SK-N-SH treated with all-trans-retinoic acid at 6 μM for 48 hours (cell line): ENCODE results near the gene CLIC5.

ENCODE experiments used
- ATAC-seq: fragments of 200-7000 bp; cut with Tn5 transposase; 3 replicates; pipeline ENCODE4 v1.9.1; 2020; ENCODE audit warnings: mild to moderate bottlenecking, moderate library complexity
- ARNTL ChIP-seq: fragments of 450-650 bp; formaldehyde crosslinking; IDR thresholded peaks from 2 replicates; pipeline ENCODE4 v1.5.0; 2020; ENCODE audit warnings: low read depth, mild to moderate bottlenecking, moderate library complexity, borderline replicate concordance
- CREB5 ChIP-seq: fragments of 250-450 bp; sonication (Bioruptor Pico); IDR thresholded peaks from 2 replicates; pipeline ENCODE4 v1.5.1; 2020; ENCODE audit warnings: low read depth, mild to moderate bottlenecking, moderate library complexity
- CSRNP3 ChIP-seq: fragments of 250-450 bp; sonication (Bioruptor Pico); IDR thresholded peaks from 2 replicates; pipeline ENCODE4 v1.5.1; 2021; ENCODE audit warnings: mild to moderate bottlenecking, moderate library complexity
- ESRRG ChIP-seq: fragments of 250-450 bp; sonication (Bioruptor Pico); IDR thresholded peaks from 2 replicates; pipeline ENCODE4 v1.6.1; 2021; ENCODE audit warnings: mild to moderate bottlenecking
- OSR1 ChIP-seq: fragments of 250-450 bp; sonication (Bioruptor Pico); IDR thresholded peaks from 2 replicates; pipeline ENCODE4 v1.8.0; 2022; ENCODE audit warnings: moderate library complexity, mild to moderate bottlenecking, inconsistent platforms
- PATZ1 ChIP-seq: fragments of 250-450 bp; sonication (Bioruptor Pico); IDR thresholded peaks from 2 replicates; pipeline ENCODE4 v1.8.0; 2020; ENCODE audit warnings: mild to moderate bottlenecking, moderate library complexity, borderline replicate concordance
- POU6F1 ChIP-seq: fragments of 250-450 bp; sonication (Bioruptor Pico); IDR thresholded peaks from 2 replicates; pipeline ENCODE4 v1.8.0; 2021; ENCODE audit warnings: low read depth, mild to moderate bottlenecking, moderate library complexity, borderline replicate concordance
- RARB ChIP-seq: fragments of 250-450 bp; sonication (Bioruptor Pico); IDR thresholded peaks from 2 replicates; pipeline ENCODE4 v1.8.0; 2021; ENCODE audit warnings: mild to moderate bottlenecking, moderate library complexity
- TCF4 ChIP-seq: fragments of 250-450 bp; sonication (Bioruptor Pico); IDR thresholded peaks from 2 replicates; pipeline ENCODE4 v1.8.0; 2021; ENCODE audit warnings: mild to moderate bottlenecking, moderate library complexity, borderline replicate concordance
- TSHZ2 ChIP-seq: fragments of 250-450 bp; sonication (Bioruptor Pico); IDR thresholded peaks from 2 replicates; pipeline ENCODE4 v1.5.0; 2020; ENCODE audit warnings: mild to moderate bottlenecking, moderate library complexity
- ZFP3 ChIP-seq: fragments of 250-450 bp; sonication (Bioruptor Pico); IDR thresholded peaks from 2 replicates; pipeline ENCODE4 v1.5.0; 2020; ENCODE audit warnings: mild to moderate bottlenecking, moderate library complexity
- ZNF70 ChIP-seq: fragments of 450-650 bp; formaldehyde crosslinking; IDR thresholded peaks from 2 replicates; pipeline ENCODE4 v1.5.0; 2020; ENCODE audit warnings: mild to moderate bottlenecking, moderate library complexity
- ZNF8 ChIP-seq: fragments of 450-650 bp; formaldehyde crosslinking; IDR thresholded peaks from 2 replicates; pipeline ENCODE4 v1.5.0; 2020; ENCODE audit warnings: mild to moderate bottlenecking, moderate library complexity

Gene CLIC5

GRCh38 chr6:46024124-46024769, 8.6 kb upstream of the CLIC5 start:
- no peak for TF ChIP-seq TSHZ2
- ATAC-seq, result no peak

GRCh38 chr6:46023216-46023915, 7.7 kb upstream of the CLIC5 start:
- no peak for TF ChIP-seq CREB5 (CRISPR knock-in tag)
- TF ChIP-seq POU6F1 (CRISPR knock-in tag), result no peak
- TF ChIP-seq OSR1, result no peak
- TF ChIP-seq ARNTL (CRISPR knock-in tag), result no peak
- no peak for TF ChIP-seq ESRRG (CRISPR knock-in tag)
- TF ChIP-seq CSRNP3, result no peak
- no peak for TF ChIP-seq TSHZ2
- no peak for TF ChIP-seq ZFP3
- no peak for TF ChIP-seq TCF4 (CRISPR knock-in tag)
- TF ChIP-seq ZNF8 (CRISPR knock-in tag), result no peak
- no peak for ATAC-seq

- TF ChIP-seq ZNF70 (CRISPR knock-in tag) (no peak), PATZ1 (CRISPR knock-in tag) (no peak), TCF4 (CRISPR knock-in tag) (no peak), POU6F1 (CRISPR knock-in tag) (no peak), ARNTL (CRISPR knock-in tag) (no peak), RARB (CRISPR knock-in tag) (no peak), ZFP3 (no peak)
- no peak for ATAC-seq
Observed at GRCh38 chr6:46022106-46022948, 6.7 kb upstream of the CLIC5 start.
